Activated CD8-positive, alpha-beta T cell treated with anti-CD3 and anti-CD28 coated beads, Interleukin-2, amount 10 ng/mL, durations not matched to agents 7 days and 5 days (primary cell): Measurements from ENCODE around the gene INCA1. TPM values are rescaled to one million over a fixed set of nuclear protein-coding genes. Genes with fewer than 3 reads are reported as not detected.
"Not testable (repeated sequence)": the region's sequence is repeated elsewhere in the genome, so short reads cannot be mapped to it uniquely, and the experiment has no call there.

Experiments
- ATAC-seq: fragments of 150-1000 bp; cut with Tn5 transposase; one replicate; pipeline ENCODE4 v1.10.0; 2021; ENCODE audit warnings: moderate library complexity
- CTCF ChIA-PET: fragments of 350-600 bp; sonication (Branson Sonifier 250); formaldehyde crosslinking; loops from one replicate; lab custom pipeline; 2021; ENCODE audit warnings: antibody characterized with exemption; lab: Charles Lee
- POLR2A ChIA-PET: fragments of 350-600 bp; sonication (Branson Sonifier 250); formaldehyde crosslinking; loops from one replicate; lab custom pipeline; 2021; ENCODE audit warnings: antibody characterized with exemption; lab: Charles Lee
- DNase-seq: peaks from one replicate; pipeline ENCODE4 v3.0.0-alpha.2; 2020
- H3K27ac Mint-ChIP-seq: one replicate; pipeline ENCODE4 v1.8.0; 2021; ENCODE audit warnings: mild to moderate bottlenecking, mixed read lengths
- H3K27me3 Mint-ChIP-seq: one replicate; pipeline ENCODE4 v1.8.0; 2021; ENCODE audit warnings: low read depth, mixed read lengths
- H3K36me3 Mint-ChIP-seq: one replicate; pipeline ENCODE4 v1.8.0; 2021; ENCODE audit warnings: low read depth, mixed read lengths
- H3K4me1 Mint-ChIP-seq: one replicate; pipeline ENCODE4 v1.8.0; 2021; ENCODE audit warnings: low read depth, mixed read lengths
- H3K4me3 Mint-ChIP-seq: one replicate; pipeline ENCODE4 v1.8.0; 2021; ENCODE audit warnings: mild to moderate bottlenecking, mixed read lengths
- H3K9me3 Mint-ChIP-seq: one replicate; pipeline ENCODE4 v1.8.0; 2022; ENCODE audit warnings: mixed read lengths; ENCODE audit not compliant: insufficient read depth
- total RNA-seq, 2 experiments: library from RNA; stranded (reverse); gene quantifications; one replicate each; pipeline ENCODE4 v1.2.3, GENCODE V29; 2021

The INCA1 gene
- total RNA-seq, 2 experiments from 2014 or later: 0.26 to 0.29 TPM

GRCh38 chr17:5031365-5032082 is 34.2 kb upstream of the INCA1 start:
- CTCF ChIA-PET: interaction anchor here (0.6 to 7.5 kb wide), 22 partner anchors 10 to 122 kb away, joined by 3 to 87 read pairs (median 4); partner anchors contain the start of genes RNF167, SLC25A11, SPAG7 and ZFP3
- H3K27ac Mint-ChIP-seq: peak overlapping the region; percentile 86
- peaks cover 2% of the 10 kb centered on the region for H3K36me3 Mint-ChIP-seq
- POLR2A ChIA-PET: interaction anchor here (0.7 to 1.0 kb wide), 3 partner anchors 11 to 84 kb away, joined by 3 read pairs; partner anchors contain the start of gene PFN1
- H3K4me3 Mint-ChIP-seq: peak overlapping the region; percentile 81
- H3K9me3 Mint-ChIP-seq: no peaks in the 10 kb centered on the region
- DNase-seq: peak; percentile 89
- peaks cover 17% of the 10 kb centered on the region for H3K4me1 Mint-ChIP-seq
- peaks cover 3% of the 10 kb centered on the region for H3K27me3 Mint-ChIP-seq
- peak; percentile 80 for ATAC-seq

- H3K9me3 Mint-ChIP-seq, H3K27me3 Mint-ChIP-seq, DNase-seq, ATAC-seq, H3K36me3 Mint-ChIP-seq, POLR2A ChIA-PET: not testable (repeated sequence)
- peaks cover 17% of the 10 kb centered on the region for H3K4me1 Mint-ChIP-seq
- H3K4me3 Mint-ChIP-seq: peak overlapping the region; percentile 81
- H3K27ac Mint-ChIP-seq: peak overlapping the region; percentile 86
- CTCF ChIA-PET: interaction anchor here (0.8 to 7.5 kb wide), 25 partner anchors 9 to 121 kb away, joined by 3 to 87 read pairs (median 4); partner anchors contain the start of genes RNF167, SLC25A11, SPAG7 and ZFP3
These were observed 32.8 kb upstream of the INCA1 start for GRCh38 chr17:5030168-5030567.

- ChIA-PET POLR2A (interaction anchor here (1.0 kb wide), 1 partner anchor 47 kb away, joined by 3 read pairs; no protein-coding TSS in a partner anchor), CTCF (interaction anchor here (0.6 to 7.5 kb wide), 7 partner anchors 9 to 119 kb away, joined by 3 to 87 read pairs (median 3); no protein-coding TSS in a partner anchor)
- peaks cover 9% of the 10 kb centered on the region for H3K36me3 Mint-ChIP-seq
- H3K27me3 Mint-ChIP-seq: no peaks in the 10 kb centered on the region
- no peaks in the 10 kb centered on the region for H3K9me3 Mint-ChIP-seq
- peaks cover 19% of the 10 kb centered on the region for H3K4me1 Mint-ChIP-seq
- DNase-seq (no peak), ATAC-seq (no peak)
- no peak overlapping the region for H3K4me3 Mint-ChIP-seq
- H3K27ac Mint-ChIP-seq: no peak overlapping the region
These were observed 30.6 kb upstream of the INCA1 start for GRCh38 chr17:5027916-5028315.

GRCh38 chr17:5027299-5027698 is 30.0 kb upstream of the INCA1 start:
- Mint-ChIP-seq H3K36me3 (peaks cover 16% of the 10 kb centered on the region), H3K4me1 (peaks cover 19% of the 10 kb centered on the region), H3K9me3 (no peaks in the 10 kb centered on the region), H3K27me3 (no peaks in the 10 kb centered on the region), H3K27ac (no peak overlapping the region), H3K4me3 (no peak overlapping the region)
- CTCF ChIA-PET: interaction anchor here (0.8 to 7.5 kb wide), 2 partner anchors 19 to 35 kb away, joined by 3 to 87 read pairs; no protein-coding TSS in a partner anchor
- no peak for ATAC-seq
- POLR2A ChIA-PET: no interaction called here
- no peak for DNase-seq

- Mint-ChIP-seq H3K27ac (peak overlapping the region; percentile 6), H3K4me3 (no peak overlapping the region), H3K9me3 (no peaks in the 10 kb centered on the region), H3K27me3 (no peaks in the 10 kb centered on the region), H3K36me3 (peaks cover 35% of the 10 kb centered on the region), H3K4me1 (peaks cover 6% of the 10 kb centered on the region)
- DNase-seq: no peak
- ChIA-PET POLR2A (no interaction called here), CTCF (no interaction called here)
- no peak for ATAC-seq
These were observed 27.3 kb upstream of the INCA1 start for GRCh38 chr17:5024604-5025003.

- Mint-ChIP-seq H3K4me1 (peaks cover 14% of the 10 kb centered on the region), H3K4me3 (no peak overlapping the region), H3K27ac (no peak overlapping the region), H3K9me3 (no peaks in the 10 kb centered on the region), H3K27me3 (no peaks in the 10 kb centered on the region), H3K36me3 (peaks cover 38% of the 10 kb centered on the region)
- DNase-seq (no peak), ATAC-seq (no peak)
- ChIA-PET POLR2A (interaction anchor here (0.9 kb wide), 1 partner anchor 11 kb away, joined by 3 read pairs; no protein-coding TSS in a partner anchor), CTCF (no interaction called here)
These were observed 26.3 kb upstream of the INCA1 start for GRCh38 chr17:5023588-5024147.

- Mint-ChIP-seq H3K36me3 (peaks cover 41% of the 10 kb centered on the region), H3K9me3 (no peaks in the 10 kb centered on the region), H3K4me3 (no peak overlapping the region), H3K4me1 (peaks cover 14% of the 10 kb centered on the region), H3K27ac (no peak overlapping the region), H3K27me3 (no peaks in the 10 kb centered on the region)
- ChIA-PET CTCF (no interaction called here), POLR2A (no interaction called here)
- DNase-seq (no peak), ATAC-seq (no peak)
These were observed 24.9 kb upstream of the INCA1 start for GRCh38 chr17:5022171-5022711.

GRCh38 chr17:5020502-5021023 is 23.2 kb upstream of the INCA1 start:
- H3K4me3 Mint-ChIP-seq: no peak overlapping the region
- peaks cover 21% of the 10 kb centered on the region for H3K4me1 Mint-ChIP-seq
- ChIA-PET CTCF (interaction anchor here (0.9 to 2.0 kb wide), 3 partner anchors 10 to 112 kb away, joined by 4 to 8 read pairs (median 7); partner anchors contain the start of gene CAMTA2), POLR2A (interaction anchor here (1.4 kb wide), 1 partner anchor 80 kb away, joined by 7 read pairs; no protein-coding TSS in a partner anchor)
- no peak for ATAC-seq
- H3K27me3 Mint-ChIP-seq: no peaks in the 10 kb centered on the region
- DNase-seq: no peak
- H3K9me3 Mint-ChIP-seq: no peaks in the 10 kb centered on the region
- no peak overlapping the region for H3K27ac Mint-ChIP-seq
- H3K36me3 Mint-ChIP-seq: peaks cover 48% of the 10 kb centered on the region

GRCh38 chr17:5019475-5019956 is 22.2 kb upstream of the INCA1 start:
- POLR2A ChIA-PET: interaction anchor here (1.4 kb wide), 1 partner anchor 79 kb away, joined by 7 read pairs; no protein-coding TSS in a partner anchor
- CTCF ChIA-PET: interaction anchor here (0.5 to 2.0 kb wide), 10 partner anchors 9 to 111 kb away, joined by 3 to 8 read pairs (median 4); partner anchors contain the start of genes CAMTA2, KIF1C and SPAG7
- DNase-seq (peak; percentile 63), ATAC-seq (peak; percentile 79)
- Mint-ChIP-seq H3K36me3 (peaks cover 55% of the 10 kb centered on the region), H3K4me1 (peaks cover 22% of the 10 kb centered on the region), H3K27ac (no peak overlapping the region), H3K27me3 (no peaks in the 10 kb centered on the region), H3K4me3 (no peak overlapping the region), H3K9me3 (no peaks in the 10 kb centered on the region)

- no peak for DNase-seq
- no peaks in the 10 kb centered on the region for H3K27me3 Mint-ChIP-seq
- POLR2A ChIA-PET: no interaction called here
- ATAC-seq: no peak
- H3K4me3 Mint-ChIP-seq: no peak overlapping the region
- H3K36me3 Mint-ChIP-seq: peaks cover 34% of the 10 kb centered on the region
- H3K4me1 Mint-ChIP-seq: peaks cover 24% of the 10 kb centered on the region
- peak overlapping the region; percentile 30 for H3K27ac Mint-ChIP-seq
- no peaks in the 10 kb centered on the region for H3K9me3 Mint-ChIP-seq
- CTCF ChIA-PET: interaction anchor here (1.1 kb wide), 1 partner anchor 16 kb away, joined by 4 read pairs; no protein-coding TSS in a partner anchor
These were observed 17.0 kb upstream of the INCA1 start for GRCh38 chr17:5014357-5014756.

- ChIA-PET POLR2A (no interaction called here), CTCF (no interaction called here)
- ATAC-seq (no peak), DNase-seq (no peak)
- Mint-ChIP-seq H3K36me3 (peaks cover 48% of the 10 kb centered on the region), H3K27me3 (no peaks in the 10 kb centered on the region), H3K27ac (peak overlapping the region; percentile 1), H3K4me3 (no peak overlapping the region), H3K4me1 (peaks cover 18% of the 10 kb centered on the region), H3K9me3 (no peaks in the 10 kb centered on the region)
These were observed 14.6 kb upstream of the INCA1 start for GRCh38 chr17:5011928-5012327.
